Calu3 (cell line): ENCODE data around the gene FAM13A. TPM values are rescaled to one million over a fixed set of nuclear protein-coding genes. Genes with fewer than 3 reads are reported as not detected.

Experiments used
- BruUV-seq: library from RNA; stranded (reverse); fragments of 400-500 nt; replicated peaks from 2 replicates; lab custom pipeline; 2021; lab: Mats Ljungman, UMichigan
- CTCF ChIA-PET: fragments of 300-600 bp; sonication (Branson Sonifier 250); formaldehyde crosslinking; loops from one replicate; lab custom pipeline; 2022; ENCODE audit warnings: antibody characterized with exemption; lab: Charles Lee
- DNase-seq: peaks from one replicate; pipeline ENCODE4 v3.0.0; 2022
- H3K27ac Mint-ChIP-seq: one replicate; pipeline ENCODE4 v1.8.0; 2022; ENCODE audit warnings: mixed read lengths; ENCODE audit not compliant: unreplicated experiment
- H3K27me3 Mint-ChIP-seq: one replicate; pipeline ENCODE4 v1.8.0; 2022; ENCODE audit warnings: mixed read lengths; ENCODE audit not compliant: unreplicated experiment
- H3K36me3 Mint-ChIP-seq: one replicate; pipeline ENCODE4 v1.8.0; 2022; ENCODE audit warnings: mild to moderate bottlenecking, moderate library complexity, mixed read lengths; ENCODE audit not compliant: insufficient read depth, unreplicated experiment
- H3K4me1 Mint-ChIP-seq: one replicate; pipeline ENCODE4 v1.8.0; 2022; ENCODE audit warnings: mild to moderate bottlenecking, low read depth, mixed read lengths; ENCODE audit not compliant: unreplicated experiment
- H3K4me3 Mint-ChIP-seq: one replicate; pipeline ENCODE4 v1.8.0; 2022; ENCODE audit warnings: mild to moderate bottlenecking, low read depth, moderate library complexity, mixed read lengths; ENCODE audit not compliant: unreplicated experiment
- H3K9me3 Mint-ChIP-seq: one replicate; pipeline ENCODE4 v1.8.0; 2022; ENCODE audit warnings: low read depth, mixed read lengths; ENCODE audit not compliant: unreplicated experiment
- intact Hi-C: fragments of 100-400 bp; cut with micrococcal nuclease; formaldehyde crosslinking; loops from one replicate; pipeline ENCODE4 v1.10.0; 2022; ENCODE audit not compliant: unreplicated experiment
- total RNA-seq: library from RNA; stranded (reverse); gene quantifications from 2 replicates; pipeline ENCODE4 v1.2.3, GENCODE V29; 2022
- TF ChIP-seq, protein P1 (sequence below): fragments of 200-600 bp; IDR thresholded peaks from one replicate; pipeline ENCODE4 v1.8.0; 2022; ENCODE audit warnings: antibody characterized with exemption; ENCODE audit not compliant: unreplicated experiment

Gene FAM13A
- total RNA-seq, 1 experiment from 2014 or later = 13.5 TPM

DNA sequence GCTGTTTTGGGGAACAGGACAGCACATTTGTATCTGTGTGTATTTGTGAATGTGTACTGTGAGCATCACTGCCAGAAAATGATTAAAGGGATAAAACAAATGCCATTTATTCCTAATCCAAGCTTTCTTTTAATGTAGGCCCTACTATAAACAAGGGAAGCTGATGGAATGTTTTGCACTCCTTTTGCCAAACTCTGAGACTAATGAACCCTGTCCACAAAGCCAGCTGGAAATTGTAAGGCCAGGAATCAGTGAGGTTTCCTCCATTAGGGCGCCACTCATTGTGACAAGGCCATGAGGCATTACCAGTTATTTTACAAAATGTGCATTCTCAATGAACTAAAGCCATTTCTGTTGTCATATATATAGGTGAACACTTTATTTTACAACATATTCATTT, 196.4 kb downstream of the FAM13A start:
- Mint-ChIP-seq H3K4me1 (no peaks in the 10 kb centered on the region), H3K4me3 (no peak overlapping the region), H3K27me3 (no peaks in the 10 kb centered on the region), H3K36me3 (no peaks in the 10 kb centered on the region), H3K9me3 (no peaks in the 10 kb centered on the region), H3K27ac (no peak overlapping the region)
- CTCF ChIA-PET = no interaction called here
- no TSS peak for BruUV-seq
- intact Hi-C loops = no loop called here
- TF ChIP-seq, protein P1, sequence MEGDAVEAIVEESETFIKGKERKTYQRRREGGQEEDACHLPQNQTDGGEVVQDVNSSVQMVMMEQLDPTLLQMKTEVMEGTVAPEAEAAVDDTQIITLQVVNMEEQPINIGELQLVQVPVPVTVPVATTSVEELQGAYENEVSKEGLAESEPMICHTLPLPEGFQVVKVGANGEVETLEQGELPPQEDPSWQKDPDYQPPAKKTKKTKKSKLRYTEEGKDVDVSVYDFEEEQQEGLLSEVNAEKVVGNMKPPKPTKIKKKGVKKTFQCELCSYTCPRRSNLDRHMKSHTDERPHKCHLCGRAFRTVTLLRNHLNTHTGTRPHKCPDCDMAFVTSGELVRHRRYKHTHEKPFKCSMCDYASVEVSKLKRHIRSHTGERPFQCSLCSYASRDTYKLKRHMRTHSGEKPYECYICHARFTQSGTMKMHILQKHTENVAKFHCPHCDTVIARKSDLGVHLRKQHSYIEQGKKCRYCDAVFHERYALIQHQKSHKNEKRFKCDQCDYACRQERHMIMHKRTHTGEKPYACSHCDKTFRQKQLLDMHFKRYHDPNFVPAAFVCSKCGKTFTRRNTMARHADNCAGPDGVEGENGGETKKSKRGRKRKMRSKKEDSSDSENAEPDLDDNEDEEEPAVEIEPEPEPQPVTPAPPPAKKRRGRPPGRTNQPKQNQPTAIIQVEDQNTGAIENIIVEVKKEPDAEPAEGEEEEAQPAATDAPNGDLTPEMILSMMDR = no peak
- DNase-seq = no peak

DNA sequence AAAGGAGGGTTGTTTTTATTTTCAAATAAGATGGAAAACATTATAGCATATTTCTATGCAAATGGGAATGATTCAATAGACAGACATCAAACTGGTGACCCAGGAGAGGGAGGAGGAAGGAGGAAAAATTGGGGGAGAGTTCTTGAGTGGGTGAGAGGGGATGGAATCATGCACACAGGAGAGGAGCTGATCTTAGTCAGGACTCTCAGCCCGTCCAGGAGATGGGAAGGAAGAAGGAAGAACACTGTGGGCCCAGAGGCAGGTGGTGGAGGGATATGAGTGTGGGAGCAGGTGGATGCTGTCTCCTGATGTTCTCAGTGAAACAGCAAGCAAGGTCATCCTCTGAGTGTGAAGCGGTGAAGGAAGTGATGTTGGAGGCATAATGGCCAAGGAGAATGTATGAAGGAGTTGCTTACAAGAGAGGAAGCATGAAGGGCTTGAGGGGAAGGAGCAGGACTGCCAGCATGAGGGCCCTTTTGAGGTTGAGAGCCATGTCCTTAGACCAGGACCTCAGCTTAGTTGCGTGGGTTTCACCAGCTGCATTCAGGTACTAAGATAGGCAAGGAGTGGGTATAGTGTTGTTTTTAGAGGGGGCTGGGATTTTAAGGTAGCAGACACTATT, 197.7 kb downstream of the FAM13A start:
- Mint-ChIP-seq H3K27me3 (no peaks in the 10 kb centered on the region), H3K36me3 (no peaks in the 10 kb centered on the region), H3K4me1 (no peaks in the 10 kb centered on the region), H3K27ac (no peak overlapping the region), H3K4me3 (no peak overlapping the region), H3K9me3 (no peaks in the 10 kb centered on the region)
- intact Hi-C loops = no loop called here
- CTCF ChIA-PET = no interaction called here
- TF ChIP-seq, protein P1 = no peak
- no peak for DNase-seq
- no TSS peak for BruUV-seq

DNA sequence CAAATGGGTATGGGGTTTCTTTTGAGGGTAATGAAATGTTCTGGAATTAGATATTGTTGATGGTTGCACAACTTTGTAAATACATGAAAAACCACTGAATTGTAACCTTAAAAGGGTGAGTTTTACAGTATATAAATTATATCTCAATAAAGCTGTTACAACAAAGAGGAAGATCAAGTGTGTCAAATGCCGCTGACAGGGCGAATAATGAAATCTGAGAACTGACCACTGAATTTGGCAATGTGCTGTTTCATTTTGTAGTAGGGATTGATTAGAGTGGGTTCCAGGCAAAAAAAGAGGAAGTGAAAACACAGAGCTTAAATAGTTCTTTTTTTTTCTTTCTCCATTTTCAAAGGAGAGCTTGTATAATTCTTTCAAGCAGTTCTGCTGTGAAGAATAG, 198.2 kb downstream of the FAM13A start:
- H3K27ac Mint-ChIP-seq = no peak overlapping the region
- intact Hi-C loops = no loop called here
- TF ChIP-seq, protein P1 = no peak
- no TSS peak for BruUV-seq
- DNase-seq = no peak
- no peaks in the 10 kb centered on the region for H3K27me3 Mint-ChIP-seq
- no peak overlapping the region for H3K4me3 Mint-ChIP-seq
- H3K4me1 Mint-ChIP-seq = no peaks in the 10 kb centered on the region
- no peaks in the 10 kb centered on the region for H3K36me3 Mint-ChIP-seq
- H3K9me3 Mint-ChIP-seq = no peaks in the 10 kb centered on the region
- CTCF ChIA-PET = no interaction called here

DNA sequence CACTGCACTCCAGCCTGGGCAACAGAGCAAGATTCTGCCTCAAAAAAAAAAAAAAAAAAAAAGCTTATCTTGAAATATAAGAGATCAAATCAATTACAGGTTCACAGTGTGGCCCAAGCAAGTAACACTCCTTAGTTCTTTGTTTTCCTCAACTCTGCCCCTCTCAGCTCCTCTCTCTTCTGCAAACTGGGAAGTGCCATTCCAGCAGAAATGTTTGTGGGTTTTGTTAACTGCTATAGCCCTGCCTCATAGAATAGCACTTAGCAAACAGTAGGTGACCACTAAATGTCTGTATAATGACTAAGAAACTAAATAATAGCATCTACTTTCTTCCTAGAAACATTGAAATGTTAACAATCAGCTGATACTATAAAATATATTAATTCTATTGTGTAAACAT, 199.4 kb downstream of the FAM13A start:
- no peaks in the 10 kb centered on the region for H3K4me1 Mint-ChIP-seq
- H3K27me3 Mint-ChIP-seq = no peaks in the 10 kb centered on the region
- no TSS peak for BruUV-seq
- H3K36me3 Mint-ChIP-seq = no peaks in the 10 kb centered on the region
- TF ChIP-seq, protein P1 = no peak
- no peak overlapping the region for H3K4me3 Mint-ChIP-seq
- no peak overlapping the region for H3K27ac Mint-ChIP-seq
- no peak for DNase-seq
- CTCF ChIA-PET = interaction anchor here (0.7 kb wide), 1 partner anchor 86 kb away, joined by 3 read pairs; no protein-coding TSS in a partner anchor
- intact Hi-C loops = no loop called here
- no peaks in the 10 kb centered on the region for H3K9me3 Mint-ChIP-seq
